DND-41 (cell line): ENCODE results near the gene OPRL1.

ENCODE experiments used
- CTCF ChIP-seq: IDR thresholded peaks from 2 replicates; pipeline ENCODE4 v1.5.1; 2012; ENCODE audit warnings: borderline replicate concordance, low read length, moderate library complexity, mild to moderate bottlenecking; ENCODE audit not compliant: poor library complexity, severe bottlenecking; ENCODE audit errors: extremely low read depth
- EZH2 ChIP-seq: IDR thresholded peaks from 3 replicates; pipeline ENCODE4 v1.6.1; 2012; ENCODE audit warnings: borderline replicate concordance, low read depth, mild to moderate bottlenecking, moderate library complexity, low read length, inconsistent platforms; ENCODE audit not compliant: severe bottlenecking

GRCh38 chr20:64077876-64078551 is 1.9 kb upstream of the OPRL1 start:
- TF ChIP-seq CTCF (no peak), EZH2 (no peak)
